Neutrophil (primary cell): ENCODE measurements around the gene ALDOB.

Experiments
- H3K27ac ChIP-seq: fragments of 200-600 bp; sonication (generic); 2 replicates; pipeline ENCODE4 v1.5.1; 2016; ENCODE audit warnings: mild to moderate bottlenecking, moderate library complexity
- H3K27me3 ChIP-seq: fragments of 200-600 bp; sonication (generic); 2 replicates; pipeline ENCODE4 v1.6.0; 2016; ENCODE audit warnings: mild to moderate bottlenecking
- H3K36me3 ChIP-seq: fragments of 200-600 bp; sonication (generic); 2 replicates; pipeline ENCODE4 v1.5.1; 2017
- H3K4me1 ChIP-seq, 2 experiments: fragments of 200-600 bp in 1 of 2; sonication (generic) in 1 of 2; 1 replicate in 1 of 2; 2 replicates in 1 of 2; pipeline versions ENCODE4 v1.5.1 to v1.6.1; 2013 to 2016; ENCODE audit warnings: low read depth in 1 of 2, low read length in 1 of 2, mild to moderate bottlenecking in 1 of 2, moderate library complexity in 1 of 2; ENCODE audit not compliant: control insufficient read depth in 1 of 2, insufficient read depth in 1 of 2
- H3K4me3 ChIP-seq, 2 experiments: fragments of 200-600 bp in 1 of 2; sonication (generic) in 1 of 2; 1 replicate in 1 of 2; 2 replicates in 1 of 2; pipeline ENCODE4 v1.5.1; 2013 to 2016; ENCODE audit warnings: low read depth in 1 of 2, low read length in 1 of 2, mild to moderate bottlenecking in 1 of 2, moderate library complexity in 1 of 2
- H3K9me3 ChIP-seq: fragments of 200-600 bp; sonication (generic); 2 replicates; pipeline ENCODE4 v1.5.1; 2016
- TF ChIP-seq, protein P1 (sequence below): fragments of 200-600 bp; sonication (generic); IDR thresholded peaks from 2 replicates; pipeline ENCODE4 v1.5.1; 2016; ENCODE audit warnings: antibody characterized with exemption

ALDOB gene

DNA sequence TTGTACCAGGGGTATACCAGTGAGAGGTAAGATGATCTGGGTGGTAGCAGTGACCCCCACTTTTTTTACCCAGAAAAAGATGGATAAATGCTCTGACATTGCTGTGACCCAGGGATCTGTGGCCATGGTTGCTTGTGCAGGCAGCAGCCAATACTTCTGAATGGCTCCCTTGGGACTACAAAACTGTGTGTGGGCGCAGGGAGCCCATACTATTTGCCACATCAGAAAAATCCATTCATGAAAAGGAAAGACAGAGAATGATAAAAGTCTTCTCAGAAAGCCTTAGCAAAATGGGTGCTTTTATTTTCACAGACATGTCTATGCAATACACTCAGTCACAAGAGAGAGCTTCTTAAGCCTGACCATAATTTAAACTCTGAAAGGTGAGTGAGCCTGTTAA lies 37.3 kb upstream of the ALDOB start:
- H3K27ac ChIP-seq: no peak overlapping the region
- H3K36me3 ChIP-seq: no peaks in the 10 kb centered on the region
- peaks cover 85% of the 10 kb centered on the region for H3K27me3 ChIP-seq
- no peaks in the 10 kb centered on the region for H3K4me1 ChIP-seq
- TF ChIP-seq, protein P1, sequence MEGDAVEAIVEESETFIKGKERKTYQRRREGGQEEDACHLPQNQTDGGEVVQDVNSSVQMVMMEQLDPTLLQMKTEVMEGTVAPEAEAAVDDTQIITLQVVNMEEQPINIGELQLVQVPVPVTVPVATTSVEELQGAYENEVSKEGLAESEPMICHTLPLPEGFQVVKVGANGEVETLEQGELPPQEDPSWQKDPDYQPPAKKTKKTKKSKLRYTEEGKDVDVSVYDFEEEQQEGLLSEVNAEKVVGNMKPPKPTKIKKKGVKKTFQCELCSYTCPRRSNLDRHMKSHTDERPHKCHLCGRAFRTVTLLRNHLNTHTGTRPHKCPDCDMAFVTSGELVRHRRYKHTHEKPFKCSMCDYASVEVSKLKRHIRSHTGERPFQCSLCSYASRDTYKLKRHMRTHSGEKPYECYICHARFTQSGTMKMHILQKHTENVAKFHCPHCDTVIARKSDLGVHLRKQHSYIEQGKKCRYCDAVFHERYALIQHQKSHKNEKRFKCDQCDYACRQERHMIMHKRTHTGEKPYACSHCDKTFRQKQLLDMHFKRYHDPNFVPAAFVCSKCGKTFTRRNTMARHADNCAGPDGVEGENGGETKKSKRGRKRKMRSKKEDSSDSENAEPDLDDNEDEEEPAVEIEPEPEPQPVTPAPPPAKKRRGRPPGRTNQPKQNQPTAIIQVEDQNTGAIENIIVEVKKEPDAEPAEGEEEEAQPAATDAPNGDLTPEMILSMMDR: no peak
- H3K9me3 ChIP-seq: no peaks in the 10 kb centered on the region
- H3K4me3 ChIP-seq: no peak overlapping the region

DNA sequence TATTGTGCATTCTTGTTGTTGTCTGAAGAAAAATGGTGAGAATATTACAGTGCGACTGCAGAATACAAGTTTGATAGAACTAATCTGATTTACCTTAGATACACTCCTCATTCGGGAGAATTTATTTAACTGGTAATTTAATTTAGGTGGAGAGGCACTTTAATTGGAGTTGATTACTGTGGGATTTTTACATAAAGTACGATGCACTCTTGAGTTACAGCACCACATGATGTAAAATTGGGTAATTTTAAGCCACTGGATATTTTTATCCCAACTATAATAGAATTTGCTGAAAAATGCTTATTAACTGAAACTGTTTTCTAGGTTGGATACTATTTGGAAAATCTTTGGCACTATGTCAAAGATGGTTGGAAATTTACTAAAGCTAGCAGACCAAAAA lies 35.4 kb upstream of the ALDOB start:
- H3K36me3 ChIP-seq: no peaks in the 10 kb centered on the region
- H3K27ac ChIP-seq: no peak overlapping the region
- TF ChIP-seq, protein P1: no peak
- peaks cover 66% of the 10 kb centered on the region for H3K27me3 ChIP-seq
- no peaks in the 10 kb centered on the region for H3K4me1 ChIP-seq
- H3K4me3 ChIP-seq: no peak overlapping the region
- no peaks in the 10 kb centered on the region for H3K9me3 ChIP-seq

DNA sequence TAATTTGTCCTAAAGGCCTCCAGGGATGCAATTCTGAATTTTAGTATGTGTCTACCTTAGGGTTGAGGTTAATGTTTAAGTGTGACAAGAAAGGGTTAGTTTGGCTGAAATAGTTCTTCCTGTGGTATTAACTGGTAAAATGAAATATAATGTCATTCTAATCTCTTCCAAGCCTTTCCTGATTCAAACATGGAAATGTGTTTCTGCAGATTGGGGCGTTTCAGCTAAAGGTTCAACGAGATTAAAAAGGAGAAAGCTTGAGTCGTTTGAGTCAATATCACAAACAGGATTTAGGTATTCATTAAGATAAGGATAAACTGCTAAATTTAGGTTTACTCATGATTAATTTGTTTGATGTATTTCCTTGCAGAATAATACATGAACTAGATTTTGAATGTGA lies 34.4 kb upstream of the ALDOB start:
- Histone ChIP-seq H3K9me3 (no peaks in the 10 kb centered on the region), H3K27ac (no peak overlapping the region), H3K27me3 (peaks cover 66% of the 10 kb centered on the region), H3K36me3 (no peaks in the 10 kb centered on the region), H3K4me3 (no peak overlapping the region), H3K4me1 (peaks cover 0 to 4% of the 10 kb centered on the region in 2 experiments)
- TF ChIP-seq, protein P1: no peak

DNA sequence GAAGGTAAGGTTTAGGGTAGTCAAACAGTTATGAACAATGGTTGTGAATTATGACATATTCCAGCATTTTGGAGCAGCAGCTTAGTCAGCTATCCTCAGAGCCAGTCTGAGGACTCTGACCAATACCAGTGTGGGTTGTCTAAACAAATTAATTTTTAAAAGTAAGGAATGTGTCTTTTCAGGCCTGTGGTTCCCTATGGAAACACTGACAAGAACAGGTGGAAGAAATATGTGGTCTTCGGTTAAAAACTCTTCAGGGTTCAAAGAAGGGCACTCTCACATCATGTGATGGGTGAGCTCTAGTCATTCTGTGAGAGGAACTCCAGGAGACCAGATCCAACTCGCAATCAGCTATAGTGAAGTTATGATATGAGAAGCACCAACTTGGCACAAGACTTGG lies 33.5 kb upstream of the ALDOB start:
- Histone ChIP-seq H3K36me3 (no peaks in the 10 kb centered on the region), H3K27me3 (peaks cover 63% of the 10 kb centered on the region), H3K27ac (no peak overlapping the region), H3K4me1 (peaks cover 0 to 4% of the 10 kb centered on the region in 2 experiments), H3K9me3 (no peaks in the 10 kb centered on the region), H3K4me3 (no peak overlapping the region)
- TF ChIP-seq, protein P1: no peak

DNA sequence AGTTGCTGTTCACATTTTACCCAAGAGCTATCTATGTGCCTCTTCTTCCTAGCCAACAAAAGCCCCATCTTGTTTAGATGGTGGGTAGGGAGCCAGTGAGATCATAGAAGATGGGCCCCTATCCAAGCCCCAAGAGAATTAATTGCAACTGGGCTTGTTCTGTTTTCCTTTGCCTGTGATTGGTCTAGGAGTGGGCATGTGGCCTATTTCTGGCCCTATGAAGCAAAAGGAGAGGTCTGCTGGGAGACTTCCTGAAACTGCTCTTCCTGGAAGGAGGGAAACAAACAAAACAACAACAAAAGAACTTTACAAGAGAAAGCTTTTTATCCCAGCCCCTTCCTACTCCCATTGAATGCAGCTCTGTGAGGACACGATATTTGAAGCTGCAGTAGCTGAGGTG lies 32.5 kb upstream of the ALDOB start:
- peaks cover 57% of the 10 kb centered on the region for H3K27me3 ChIP-seq
- no peaks in the 10 kb centered on the region for H3K9me3 ChIP-seq
- H3K4me3 ChIP-seq: no peak overlapping the region
- H3K36me3 ChIP-seq: no peaks in the 10 kb centered on the region
- peaks cover 0 to 4% of the 10 kb centered on the region in 2 experiments for H3K4me1 ChIP-seq
- TF ChIP-seq, protein P1: no peak
- no peak overlapping the region for H3K27ac ChIP-seq

DNA sequence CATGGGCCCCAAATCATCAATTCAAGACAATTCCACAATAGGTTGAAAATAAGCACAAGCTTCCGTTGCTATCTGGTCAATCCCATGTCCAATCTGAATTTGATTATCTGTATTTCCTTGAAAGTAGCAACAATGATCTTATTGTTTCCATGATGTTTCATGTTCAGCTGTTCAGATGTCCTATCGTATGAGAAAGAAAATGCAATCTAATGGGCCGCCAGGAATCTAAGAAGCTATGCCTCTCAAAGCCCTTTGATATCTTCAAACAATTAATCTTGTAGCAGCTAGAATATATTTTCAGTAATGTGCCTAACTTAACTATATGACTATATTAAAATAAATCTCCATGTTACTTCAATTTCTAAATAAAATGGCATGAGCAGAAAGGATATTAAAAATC lies 32.1 kb upstream of the ALDOB start:
- Histone ChIP-seq H3K9me3 (no peaks in the 10 kb centered on the region), H3K27me3 (peaks cover 56% of the 10 kb centered on the region), H3K4me3 (no peak overlapping the region), H3K27ac (no peak overlapping the region), H3K4me1 (peaks cover 0 to 4% of the 10 kb centered on the region in 2 experiments), H3K36me3 (no peaks in the 10 kb centered on the region)
- TF ChIP-seq, protein P1: no peak
